Measurements from ENCODE around the gene THSD7B.

- TF ChIP-seq POLR2A (IDR thresholded peaks at IDR 0.05; ENCODE audit: low read length) (no peak), GATA1 (IDR thresholded peaks at IDR 0.05; ENCODE audit: low read depth, low read length) (no peak)
These were observed 956.4 kb downstream of the THSD7B start for GRCh38 chr2:137721733-137722132.

Data from erythroblast (primary cell).